Measurements from ENCODE around the gene MELK. TPM values are rescaled to one million over a fixed set of nuclear protein-coding genes. Genes with fewer than 3 reads are reported as not detected.

MELK gene
- total and polyA plus RNA-seq, 8 donors: 4.9 to 32.1 (median 16.2) TPM

DNA sequence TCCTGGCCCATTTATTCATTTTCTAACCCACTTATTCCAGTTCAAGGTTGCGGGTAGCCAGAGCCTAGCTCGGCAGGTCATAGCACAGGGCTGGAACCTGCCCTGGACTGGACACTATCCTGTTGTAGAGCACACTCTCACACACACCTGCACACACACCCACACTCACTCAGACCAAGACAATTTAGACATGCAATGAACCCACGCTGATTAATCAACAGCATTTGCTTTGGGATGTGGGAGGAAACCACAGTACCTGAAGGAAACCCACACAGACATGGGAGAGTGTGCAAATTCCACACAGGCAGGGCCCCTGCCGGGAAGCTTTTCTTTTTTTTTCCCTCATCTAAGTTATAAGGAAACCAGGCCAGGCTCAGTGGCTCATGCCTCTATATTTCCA, 34.8 kb upstream of the MELK start:
- DNase-seq (no peak), ATAC-seq (no peak)
- no peaks in the 10 kb centered on the region for H3K36me3 ChIP-seq
- intact Hi-C loops (cut with DNase I): no loop called here
- no peaks in the 10 kb centered on the region for H3K4me1 ChIP-seq
- H3K4me3 ChIP-seq: no peak overlapping the region
- H3K27me3 ChIP-seq: no peaks in the 10 kb centered on the region
- no peak for TF ChIP-seq CTCF (IDR thresholded peaks at IDR 0.05)
- no peaks in the 10 kb centered on the region for H3K9me3 ChIP-seq
- no peak overlapping the region for H3K27ac ChIP-seq

GRCh38 chr9:36542355-36542754, 30.3 kb upstream of the MELK start:
- no peak for TF ChIP-seq CTCF (IDR thresholded peaks at IDR 0.05)
- ATAC-seq: no peak
- H3K36me3 ChIP-seq: no peaks in the 10 kb centered on the region
- H3K4me3 ChIP-seq: no peak overlapping the region
- no peak for DNase-seq
- H3K27me3 ChIP-seq: no peaks in the 10 kb centered on the region
- no peaks in the 10 kb centered on the region for H3K4me1 ChIP-seq
- H3K27ac ChIP-seq: no peak overlapping the region
- no peaks in the 10 kb centered on the region for H3K9me3 ChIP-seq
- intact Hi-C loops (cut with DNase I): no loop called here

DNA sequence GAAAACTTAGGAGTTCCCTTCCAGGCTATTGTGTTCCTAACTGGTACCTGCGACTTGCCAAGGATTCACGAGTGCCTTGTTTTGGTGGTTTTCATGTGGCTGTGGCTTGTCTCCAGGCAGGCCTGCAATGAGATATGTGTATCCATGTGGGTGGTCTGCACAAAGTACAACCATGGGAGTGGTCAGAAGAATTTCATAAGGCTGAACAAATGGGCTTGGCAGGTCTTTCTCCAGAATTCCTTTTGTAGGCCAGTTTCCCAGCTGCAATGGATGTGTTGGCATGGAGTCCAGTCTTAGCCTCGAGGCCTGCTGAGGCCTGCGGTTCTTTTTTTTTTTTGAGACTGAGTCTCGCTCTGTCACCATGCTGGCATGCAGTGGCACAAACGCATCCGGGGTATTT, 28.8 kb upstream of the MELK start:
- no peak for TF ChIP-seq CTCF (IDR thresholded peaks at IDR 0.05)
- no peaks in the 10 kb centered on the region for H3K4me1 ChIP-seq
- H3K27me3 ChIP-seq: no peaks in the 10 kb centered on the region
- no peak overlapping the region for H3K27ac ChIP-seq
- H3K36me3 ChIP-seq: no peaks in the 10 kb centered on the region
- ATAC-seq: no peak
- peak in 2 of 4 donors; percentile 42 to 62 for DNase-seq
- intact Hi-C loops (cut with DNase I): no loop called here
- H3K9me3 ChIP-seq: no peaks in the 10 kb centered on the region
- H3K4me3 ChIP-seq: no peak overlapping the region

DNA sequence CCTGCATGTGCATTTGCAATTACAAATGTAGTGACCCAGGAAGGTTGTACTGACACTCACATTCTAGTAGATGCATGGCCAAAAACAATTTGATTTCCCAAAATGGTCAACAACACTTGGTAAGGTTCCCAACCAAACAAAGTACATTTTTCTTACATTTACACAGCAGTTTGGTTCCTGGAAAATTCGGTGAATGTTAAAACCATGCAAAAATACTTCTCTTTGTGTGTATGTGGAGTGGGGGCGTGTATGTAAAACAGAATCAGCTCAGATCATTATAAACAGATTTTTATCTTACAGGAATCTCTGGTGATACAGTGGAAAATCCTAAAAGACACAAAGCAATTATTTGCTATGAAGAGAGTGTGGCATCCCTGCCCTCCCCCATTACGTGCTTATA, 25.1 kb upstream of the MELK start:
- no peak for TF ChIP-seq CTCF (IDR thresholded peaks at IDR 0.05)
- Histone ChIP-seq H3K9me3 (no peaks in the 10 kb centered on the region), H3K27ac (no peak overlapping the region), H3K36me3 (no peaks in the 10 kb centered on the region), H3K4me3 (no peak overlapping the region), H3K4me1 (no peaks in the 10 kb centered on the region), H3K27me3 (no peaks in the 10 kb centered on the region)
- ATAC-seq (no peak), DNase-seq (no peak)
- intact Hi-C loops (cut with DNase I): no loop called here

DNA sequence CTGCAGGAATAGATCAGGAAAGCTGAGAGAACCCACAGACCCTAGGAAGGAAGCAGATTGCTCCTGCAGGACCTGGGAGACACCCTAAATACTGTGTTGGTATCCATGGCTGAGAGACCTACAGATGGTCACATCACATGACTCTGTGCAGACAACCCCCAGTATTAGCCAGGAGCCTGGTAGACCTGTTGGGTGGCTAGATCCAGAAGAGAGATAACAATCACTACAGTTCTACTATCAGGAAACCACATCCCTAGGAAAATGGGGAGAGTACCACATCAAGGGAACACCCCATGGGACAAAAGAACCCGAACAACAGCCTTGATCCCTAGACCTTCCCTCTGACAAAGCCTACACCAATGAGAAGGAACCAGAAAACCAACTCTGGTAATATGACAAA, 24.2 kb upstream of the MELK start:
- no peak for ATAC-seq

More for the DNA sequence above, 24.2 kb upstream of the MELK start:
- no peak for DNase-seq
- TF ChIP-seq CTCF (IDR thresholded peaks at IDR 0.05): no peak
- H3K9me3 ChIP-seq: no peaks in the 10 kb centered on the region
- no peaks in the 10 kb centered on the region for H3K27me3 ChIP-seq
- H3K36me3 ChIP-seq: no peaks in the 10 kb centered on the region
- no peaks in the 10 kb centered on the region for H3K4me1 ChIP-seq
- H3K27ac ChIP-seq: no peak overlapping the region
- intact Hi-C loops (cut with DNase I): no loop called here
- no peak overlapping the region for H3K4me3 ChIP-seq

Measured in left lung (tissue), 10 donors.